Fibroblast of skin of right quadriceps (primary cell): Measurements from ENCODE around the gene NR1D2.
"Not testable (repeated sequence)": the region's sequence is repeated elsewhere in the genome, so short reads cannot be mapped to it uniquely, and the experiment has no call there.

Experiments
- DNase-seq: peaks from one replicate; pipeline ENCODE4 v3.0.0-alpha.2; 2013

Gene NR1D2

DNA sequence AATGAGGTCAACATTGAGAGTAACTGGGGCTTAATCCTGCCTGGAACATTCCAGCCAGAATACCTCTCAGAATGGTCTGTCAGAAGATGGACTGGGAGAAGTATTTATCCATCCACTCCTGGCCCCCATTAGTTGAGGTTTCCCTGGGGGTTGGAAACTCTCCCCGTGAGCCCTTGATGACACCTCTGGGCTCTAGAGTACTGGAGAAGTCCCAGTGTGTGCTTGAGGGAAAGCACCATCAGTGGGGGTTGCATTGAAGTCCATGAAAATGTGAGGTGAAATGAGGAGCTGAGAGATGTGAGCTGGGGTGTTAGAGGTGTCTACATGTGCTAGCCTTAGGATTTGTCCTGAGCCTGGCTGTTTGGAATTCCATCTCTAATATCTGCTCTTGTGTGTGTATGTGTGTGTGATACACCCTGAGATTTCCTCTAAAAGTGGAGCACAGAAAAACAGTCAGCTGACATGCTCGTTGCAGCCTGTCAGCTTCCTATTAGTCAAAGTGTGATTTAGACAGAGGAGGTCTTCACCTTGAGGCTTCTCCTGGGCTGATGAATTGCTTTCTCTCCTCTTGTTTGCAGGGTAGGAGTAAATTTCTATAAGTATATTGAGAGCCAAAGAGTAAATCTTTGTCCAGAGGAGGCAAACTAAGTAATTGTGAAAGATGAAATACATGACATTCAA, 67.6 kb downstream of the NR1D2 start:
- DNase-seq, result no peak

DNA sequence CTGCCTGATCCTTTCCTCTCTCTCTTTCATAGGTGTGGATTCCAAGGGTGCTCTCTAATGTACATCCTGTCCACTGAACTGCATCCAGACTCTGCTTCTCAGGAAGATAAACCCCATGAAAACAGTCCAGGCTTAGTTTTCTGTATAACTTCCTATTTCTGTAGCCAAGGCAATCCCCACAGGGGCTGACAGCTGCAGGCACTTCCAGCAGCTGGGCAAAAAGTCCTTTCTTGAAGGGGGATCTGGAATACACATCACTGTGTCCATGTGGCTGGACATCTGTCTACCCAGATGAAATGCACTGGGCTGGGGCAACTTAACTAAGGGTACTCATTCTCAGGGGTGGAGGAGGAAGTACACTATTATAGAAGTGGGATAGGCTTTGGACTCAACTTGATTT, 72.2 kb downstream of the NR1D2 start:
- no peak for DNase-seq

DNA sequence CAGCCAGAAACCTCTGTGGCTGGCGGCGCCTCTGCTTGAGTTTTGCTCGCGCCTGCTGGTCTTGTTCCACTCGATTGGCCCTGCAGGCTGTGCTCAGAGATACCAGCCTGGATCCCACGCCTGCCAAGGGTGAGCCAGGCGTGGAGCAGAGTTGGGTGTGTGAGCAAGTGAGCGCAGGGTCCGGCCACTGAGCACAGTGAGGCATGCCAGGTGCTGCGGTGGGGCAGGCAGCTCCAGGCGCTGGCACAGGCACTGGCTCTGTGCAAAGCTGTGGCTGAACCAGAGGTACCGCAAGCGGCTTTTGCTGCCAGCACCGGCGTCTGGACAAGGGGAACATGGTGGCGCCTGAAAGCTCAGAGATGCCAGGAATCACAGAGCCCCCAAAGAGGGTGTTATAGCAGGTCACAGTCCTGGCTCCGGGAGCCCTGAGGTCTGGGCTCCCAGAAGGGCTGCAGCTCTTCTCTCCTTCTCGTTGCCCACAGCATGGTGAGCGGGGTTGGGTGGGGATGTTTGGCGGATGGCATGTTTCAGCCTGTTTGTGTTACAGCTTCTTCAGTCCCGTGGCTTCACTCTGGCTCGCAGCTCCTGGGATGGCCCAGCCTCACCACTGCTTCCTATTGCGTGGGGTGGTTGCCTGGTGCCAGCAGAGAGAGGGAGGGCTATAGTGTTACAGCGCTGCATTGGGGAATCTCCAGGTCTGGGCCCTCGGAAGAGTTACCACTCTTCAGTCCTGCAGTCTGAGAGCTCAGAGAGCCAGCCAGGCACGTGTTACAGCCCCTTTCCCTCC, 73.9 kb downstream of the NR1D2 start:
- DNase-seq, result no peak

DNA sequence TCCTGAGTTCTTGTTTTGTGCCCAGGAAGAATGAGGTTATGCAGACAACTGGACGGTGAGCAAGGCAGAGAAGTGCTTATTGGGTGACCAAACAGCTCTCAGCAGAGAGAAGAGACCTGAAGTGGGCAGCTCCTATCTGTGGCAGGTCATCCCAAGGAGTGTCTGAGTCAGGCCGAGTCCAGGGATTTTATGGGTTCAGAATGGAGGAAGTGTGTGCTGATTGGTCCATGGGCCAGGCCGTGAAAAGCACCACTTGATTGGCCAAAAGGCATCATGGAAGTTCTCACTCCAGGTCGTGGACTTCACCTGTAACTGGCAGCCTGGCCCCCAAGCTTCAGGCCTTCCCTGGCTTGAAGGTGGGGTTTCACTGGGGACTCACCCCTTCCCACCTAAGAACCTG, 74.5 kb downstream of the NR1D2 start:
- DNase-seq, result no peak

DNA sequence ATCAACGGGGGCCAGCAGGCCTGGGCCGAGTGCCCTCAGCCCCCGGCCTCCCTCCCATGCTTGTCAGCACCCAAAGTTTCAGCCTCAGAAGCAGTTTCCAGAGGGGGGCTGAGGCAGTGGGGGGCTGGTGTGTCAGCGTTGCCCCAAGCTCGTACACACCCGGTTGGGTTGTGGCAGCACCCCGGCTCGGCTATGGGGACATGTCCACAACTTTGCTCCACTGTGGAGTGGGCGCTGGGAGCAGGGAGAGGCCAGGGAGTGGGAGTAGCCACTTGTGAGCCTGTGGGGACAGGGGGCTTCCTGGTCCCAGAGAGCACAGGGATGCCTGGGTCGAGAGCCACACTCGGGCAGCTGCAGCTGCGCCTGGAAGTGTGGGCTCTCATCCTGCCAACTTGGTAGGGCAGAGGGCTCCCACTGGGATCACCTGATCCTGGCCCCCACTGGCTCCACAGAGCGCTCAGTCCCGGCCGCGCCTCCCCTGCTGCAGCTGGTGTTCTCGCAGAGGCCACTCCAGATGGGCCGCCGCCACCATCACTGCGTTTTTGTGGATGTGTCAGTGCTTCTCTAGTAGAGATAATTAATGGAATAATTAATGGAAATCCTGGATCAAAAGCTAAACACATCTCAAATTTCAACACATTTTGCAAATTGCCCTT, 75.1 kb downstream of the NR1D2 start:
- no peak for DNase-seq

DNA sequence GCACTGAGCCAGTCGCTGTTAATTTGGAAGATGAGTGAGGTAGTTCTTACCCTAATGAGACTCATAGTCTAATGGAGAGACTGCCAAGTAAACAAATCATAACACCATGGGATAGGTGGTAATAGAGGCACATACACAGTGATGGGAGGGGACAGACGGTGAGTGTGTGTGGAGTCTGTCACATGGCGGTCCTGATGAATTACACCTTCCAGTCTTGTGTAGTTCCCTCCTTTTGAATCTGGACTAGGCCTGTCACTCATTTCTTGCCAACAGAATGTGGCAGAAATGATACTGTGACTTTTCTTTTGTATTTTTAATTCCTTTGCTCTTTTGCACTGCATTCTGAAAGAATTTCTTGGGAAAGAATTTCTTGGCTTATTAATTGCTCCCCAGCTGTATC, 78.1 kb downstream of the NR1D2 start:
- DNase-seq, result no peak

DNA sequence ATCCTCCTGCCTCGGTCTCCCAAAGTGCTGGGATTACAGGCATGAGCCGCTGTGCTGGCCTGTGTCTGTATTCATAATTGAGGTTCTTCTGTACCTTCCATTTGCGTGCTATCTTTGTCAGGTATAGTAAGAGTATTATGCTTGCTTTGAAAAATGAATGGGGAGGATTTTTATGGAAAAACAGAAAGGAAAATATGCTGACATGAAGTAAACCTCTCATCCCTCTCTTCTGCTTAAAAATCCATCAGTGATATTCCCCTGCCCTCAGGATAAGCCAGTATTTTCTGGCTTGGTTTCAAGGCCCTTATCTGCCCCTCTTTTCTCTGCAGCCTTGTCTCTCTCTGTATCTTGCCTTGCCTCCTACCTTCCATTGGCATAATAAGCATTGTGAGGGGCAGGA, 80.7 kb downstream of the NR1D2 start:
- DNase-seq, result no peak

DNA sequence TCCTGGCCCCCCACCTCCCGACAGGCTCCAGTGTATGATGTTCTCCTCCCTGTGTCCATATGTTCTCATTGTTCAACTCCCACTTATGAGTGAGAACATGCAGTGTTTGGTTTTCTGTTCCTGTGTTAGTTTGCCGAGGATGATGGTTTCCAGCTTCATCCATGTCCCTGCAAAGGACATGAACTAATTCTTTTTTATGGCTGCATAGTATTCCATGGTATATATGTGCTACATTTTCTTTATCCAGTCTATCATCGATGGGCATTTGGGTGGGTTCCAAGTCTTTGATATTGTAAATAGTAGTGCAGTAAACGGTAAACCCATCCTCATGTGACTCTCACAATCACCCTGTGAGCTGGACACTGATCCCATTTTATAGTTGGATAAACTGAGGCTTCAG, 81.6 kb downstream of the NR1D2 start:
- not testable (repeated sequence) for DNase-seq

DNA sequence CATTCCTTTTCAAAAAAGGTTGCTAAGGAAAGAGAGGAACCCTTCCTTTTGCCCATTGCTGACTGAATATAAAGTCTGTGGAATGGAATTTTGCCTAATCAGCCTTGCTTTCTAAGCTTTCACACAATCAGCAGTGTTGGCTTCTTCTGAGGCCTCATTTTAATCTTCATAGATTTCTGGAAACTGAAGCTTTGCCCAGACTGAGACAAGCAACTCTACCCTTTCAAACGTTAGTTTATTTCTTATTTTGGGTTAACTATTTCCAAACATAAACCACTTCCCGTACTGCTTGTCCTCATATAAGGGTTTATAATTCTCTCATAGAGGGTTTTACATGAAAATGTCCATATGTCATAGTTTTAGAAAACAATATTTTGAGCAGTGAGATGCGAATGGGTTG, 82.9 kb downstream of the NR1D2 start:
- DNase-seq, result no peak
